ENCODE data around the gene MAF. TPM values are rescaled to one million over a fixed set of nuclear protein-coding genes. Genes with fewer than 3 reads are reported as not detected.

The MAF gene
- total and polyA plus RNA-seq, 10 donors, result 8.8 to 107 (median 60.6) TPM

GRCh38 chr16:79632289-79632688 lies 31.8 kb upstream of the MAF start:
- WGBS, 5 donors, result 57 to 73% (median 62%) methylated on average over 7 of the region's 7 CpGs
- no peaks in the 10 kb centered on the region for H3K36me3 ChIP-seq
- no peaks in the 10 kb centered on the region for H3K27me3 ChIP-seq (replicated peaks in 1 of 7)
- no peaks in the 10 kb centered on the region for H3K4me1 ChIP-seq
- intact Hi-C loops (cut with DNase I; ENCODE audit: low total_unique reads), result no loop called here
- no peak overlapping the region for H3K27ac ChIP-seq
- H3K4me3 ChIP-seq, result no peak overlapping the region
- no peak for DNase-seq
- TF ChIP-seq POLR2AphosphoS5 (IDR thresholded peaks at IDR 0.05), result no peak
- TF ChIP-seq POLR2A (IDR thresholded peaks at IDR 0.05), result no peak
- TF ChIP-seq CTCF (IDR thresholded peaks at IDR 0.05 in 8 of 11, conservative IDR thresholded peaks at IDR 0.05 in 3 of 11), result no peak
- no peaks in the 10 kb centered on the region for H3K9me3 ChIP-seq

- intact Hi-C loops (cut with DNase I; ENCODE audit: low total_unique reads), result no loop called here
- no peaks in the 10 kb centered on the region for H3K9me3 ChIP-seq
- no peak for DNase-seq
These were observed 28.5 kb upstream of the MAF start for GRCh38 chr16:79628988-79629387.

GRCh38 chr16:79628501-79628975 lies 28.0 kb upstream of the MAF start:
- DNase-seq, result no peak
- Histone ChIP-seq H3K9me3 (no peaks in the 10 kb centered on the region), H3K27me3 (replicated peaks in 1 of 7) (peaks cover 0 to 7% (median 0%) of the 10 kb centered on the region in 7 donors), H3K27ac (no peak overlapping the region), H3K36me3 (no peaks in the 10 kb centered on the region), H3K4me1 (no peaks in the 10 kb centered on the region), H3K4me3 (no peak overlapping the region)
- 25 to 87% (median 48%) methylated on average over 5 of the region's 5 CpGs for WGBS, 5 donors
- TF ChIP-seq POLR2A (IDR thresholded peaks at IDR 0.05) (no peak), POLR2AphosphoS5 (IDR thresholded peaks at IDR 0.05) (no peak), CTCF (IDR thresholded peaks at IDR 0.05 in 8 of 11, conservative IDR thresholded peaks at IDR 0.05 in 3 of 11) (no peak)
- intact Hi-C loops (cut with DNase I; ENCODE audit: low total_unique reads), result no loop called here

More at GRCh38 chr16:79628988-79629387, 28.5 kb upstream of the MAF start:
- H3K4me3 ChIP-seq, result no peak overlapping the region
- 68 to 90% (median 85%) methylated on average over 6 of the region's 6 CpGs for WGBS, 5 donors
- H3K27ac ChIP-seq, result no peak overlapping the region
- H3K36me3 ChIP-seq, result no peaks in the 10 kb centered on the region
- H3K4me1 ChIP-seq, result no peaks in the 10 kb centered on the region
- TF ChIP-seq POLR2AphosphoS5 (IDR thresholded peaks at IDR 0.05), result no peak
- no peak for TF ChIP-seq CTCF (IDR thresholded peaks at IDR 0.05 in 8 of 11, conservative IDR thresholded peaks at IDR 0.05 in 3 of 11)
- TF ChIP-seq POLR2A (IDR thresholded peaks at IDR 0.05), result no peak
- peaks cover 0 to 7% (median 0%) of the 10 kb centered on the region in 7 donors for H3K27me3 ChIP-seq (replicated peaks in 1 of 7)

- Histone ChIP-seq H3K4me3 (no peak overlapping the region), H3K27ac (no peak overlapping the region), H3K9me3 (no peaks in the 10 kb centered on the region), H3K36me3 (no peaks in the 10 kb centered on the region), H3K27me3 (replicated peaks in 1 of 7) (peaks cover 0 to 7% (median 0%) of the 10 kb centered on the region in 7 donors), H3K4me1 (no peaks in the 10 kb centered on the region)
- intact Hi-C loops (cut with DNase I; ENCODE audit: low total_unique reads), result no loop called here
- 84 to 97% (median 92%) methylated on average over 2 of the region's 2 CpGs for WGBS, 5 donors
- no peak for DNase-seq
- TF ChIP-seq CTCF (IDR thresholded peaks at IDR 0.05 in 8 of 11, conservative IDR thresholded peaks at IDR 0.05 in 3 of 11) (no peak), POLR2A (IDR thresholded peaks at IDR 0.05) (no peak), POLR2AphosphoS5 (IDR thresholded peaks at IDR 0.05) (no peak)
These were observed 26.6 kb upstream of the MAF start for GRCh38 chr16:79627092-79627491.
